K562 (cell line): ENCODE results near the gene ZBTB42. TPM values are rescaled to one million over a fixed set of nuclear protein-coding genes. Genes with fewer than 3 reads are reported as not detected.
A peak's percentile ranks its signal among the peaks of the same experiment; 100 is the strongest.

Experiments
- CBFA2T3 ChIP-seq: fragments of 450-650 bp; IDR thresholded peaks from 2 replicates; pipeline ENCODE4 v1.6.1; 2017
- CBX1 ChIP-seq: sonication (generic); IDR thresholded peaks from 2 replicates; pipeline ENCODE4 v1.6.1; 2016; ENCODE audit warnings: antibody characterized with exemption, low read depth, mild to moderate bottlenecking
- RBM22 ChIP-seq: fragments of 200-400 bp; formaldehyde crosslinking; IDR thresholded peaks from 2 replicates; pipeline ENCODE4 v1.6.1; 2018; ENCODE audit warnings: low read length, low read depth; ENCODE audit not compliant: poor library complexity, severe bottlenecking
- SAFB2 ChIP-seq: fragments of 200-400 bp; formaldehyde crosslinking; IDR thresholded peaks from 2 replicates; pipeline ENCODE4 v1.6.1; 2018; ENCODE audit warnings: borderline replicate concordance, low read length, low read depth, moderate library complexity; ENCODE audit not compliant: severe bottlenecking
- SLC30A9 ChIP-seq: fragments of 250-450 bp; sonication (Bioruptor Pico); IDR thresholded peaks from 2 replicates; pipeline ENCODE4 v1.8.0; 2022; ENCODE audit warnings: mild to moderate bottlenecking, moderate library complexity
- SNRNP70 ChIP-seq: fragments of 200-400 bp; formaldehyde crosslinking; optimal IDR thresholded peaks from 2 replicates; pipeline ENCODE3; 2017; ENCODE audit warnings: low read depth, low read length
- TARDBP ChIP-seq: fragments of 450-650 bp; IDR thresholded peaks from 2 replicates; pipeline ENCODE4 v1.6.1; 2016
- YY1 ChIP-seq, 3 experiments: IDR thresholded peaks; 2 replicates each; pipeline ENCODE4 v1.6.1; 2011; ENCODE audit warnings: low read length in 2 of 3, mild to moderate bottlenecking in 2 of 3, moderate library complexity in 2 of 3, borderline replicate concordance in 1 of 3, control low read depth in 1 of 3, low read depth in 1 of 3; ENCODE audit not compliant: insufficient read depth in 3 of 3, insufficient replicate concordance in 2 of 3, control insufficient read depth in 1 of 3, insufficient read length in 1 of 3; ENCODE audit errors: extremely low read depth in 1 of 3
- ZNF212 ChIP-seq: fragments of 450-650 bp; formaldehyde crosslinking; IDR thresholded peaks from 2 replicates; pipeline ENCODE4 v1.4.0; 2020; ENCODE audit warnings: mild to moderate bottlenecking
- ZNF444 ChIP-seq: fragments of 250-450 bp; sonication (Bioruptor Pico); IDR thresholded peaks from 2 replicates; pipeline ENCODE4 v1.4.0; 2020; ENCODE audit warnings: mild to moderate bottlenecking, moderate library complexity
- ZNF77 ChIP-seq: fragments of 250-450 bp; sonication (Bioruptor Pico); IDR thresholded peaks from 2 replicates; pipeline ENCODE4 v1.5.0; 2020
- polyA plus RNA-seq, 8 experiments: library from polyadenylated mRNA; depleted of rRNA in 4 of 8; stranded (reverse) in 5 of 8; unstranded in 3 of 8; fragments of >200 nt; fragmentation: Nextera tagmentation in 2 of 8; fragmentation: Illumina TruSeq in 1 of 8; extraction: Ambion mirVana in 2 of 8; extraction: Trizol in 1 of 8; gene quantifications; 2 replicates each; pipeline versions ENCODE4 v1.2.1 to v1.2.3, GENCODE V29; 2011 to 2014; ENCODE audit warnings: inconsistent platforms in 1 of 8, missing spikeins in 1 of 8
- total RNA-seq, 7 experiments: library from RNA; depleted of rRNA in 6 of 7; stranded (reverse); fragments of >200 nt in 6 of 7; fragmentation: Illumina TruSeq in 2 of 7; extraction: Trizol in 2 of 7; gene quantifications; 2 replicates each; pipeline versions ENCODE4 v1.2.1 to v1.2.3, GENCODE V29; 2011 to 2021; ENCODE audit warnings: low replicate concordance in 1 of 7
- TF ChIP-seq, protein P1 (sequence below): sonication (generic); formaldehyde crosslinking; IDR thresholded peaks from 2 replicates; pipeline ENCODE4 v1.8.1; 2023; ENCODE audit warnings: mild to moderate bottlenecking, missing genetic modification reagents
- TF ChIP-seq, protein P2 (sequence below): fragments of 200-800 bp; sonication (Bioruptor generic); IDR thresholded peaks from 2 replicates; pipeline ENCODE4 v1.6.1; 2017; ENCODE audit warnings: missing genetic modification characterization, missing compliant biosample characterization
- TF ChIP-seq, protein P3 (sequence below), 2 experiments: fragments of 450-650 bp; IDR thresholded peaks; 2 replicates each; pipeline ENCODE4 v1.6.1; 2016
- TF ChIP-seq, protein P4 (sequence below), 2 experiments: fragments of 150-350 bp in 1 of 2; IDR thresholded peaks; 2 replicates each; pipeline ENCODE4 v1.6.1; 2012 to 2016; ENCODE audit warnings: low read depth in 2 of 2, low read length in 2 of 2, mild to moderate bottlenecking in 1 of 2, moderate library complexity in 1 of 2
- TF ChIP-seq, protein P5 (sequence below): sonication (generic); formaldehyde crosslinking; IDR thresholded peaks from 2 replicates; pipeline ENCODE4 v1.8.0; 2022; ENCODE audit warnings: mild to moderate bottlenecking, missing genetic modification reagents

Gene ZBTB42
- total and polyA plus RNA-seq, 9 of the 15 experiments (the other 6 are each of a cell fraction or from before 2014, with no cell fraction given) = 0.03 to 8.5 (median 2.4) TPM

DNA sequence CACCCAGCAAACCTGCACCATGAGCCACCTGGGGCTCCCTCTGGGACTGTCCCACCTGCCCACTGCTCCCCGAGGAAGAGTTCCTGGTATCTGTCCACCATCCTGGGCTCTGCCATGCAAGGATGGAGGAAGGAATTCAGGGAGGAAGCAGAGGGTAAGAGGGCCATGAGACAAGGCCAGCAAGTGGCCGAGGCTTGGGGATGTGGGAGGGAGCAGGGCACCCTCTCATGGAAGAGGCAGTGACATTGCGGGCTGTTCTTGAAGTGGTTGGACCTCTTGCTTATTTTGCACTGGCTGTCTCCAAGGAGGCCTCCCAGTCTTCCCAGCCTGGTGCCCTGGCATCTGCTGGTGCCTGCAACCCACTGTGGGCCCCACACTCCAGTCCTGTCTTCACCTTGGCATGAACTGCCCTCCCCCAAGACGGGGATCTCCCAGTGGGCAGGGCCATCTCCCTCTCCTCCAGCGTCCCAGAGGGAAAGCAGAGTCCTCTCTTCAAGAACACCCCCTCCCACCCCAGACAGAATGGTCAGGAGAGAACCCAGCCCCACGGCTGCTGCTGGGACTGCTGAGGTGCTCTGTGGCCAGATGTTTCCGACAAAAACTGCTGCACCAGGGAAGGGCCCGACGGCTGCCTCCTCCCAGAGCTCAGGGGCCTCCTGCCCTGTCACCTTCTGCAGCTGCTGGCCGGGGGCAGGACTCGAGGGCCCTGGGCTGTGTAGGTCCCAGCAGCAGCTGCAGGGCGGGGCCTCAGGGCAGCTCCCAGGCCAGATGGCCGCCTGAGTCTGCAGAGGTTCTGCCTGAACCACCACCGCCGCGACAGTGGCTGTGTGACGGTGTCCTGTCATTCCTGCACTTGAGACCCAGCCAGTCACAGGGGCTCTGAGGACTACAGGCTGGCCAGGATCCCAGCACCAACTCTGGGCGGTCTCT is 3.5 kb upstream of the ZBTB42 start (continued):
- TF ChIP-seq, protein P1, sequence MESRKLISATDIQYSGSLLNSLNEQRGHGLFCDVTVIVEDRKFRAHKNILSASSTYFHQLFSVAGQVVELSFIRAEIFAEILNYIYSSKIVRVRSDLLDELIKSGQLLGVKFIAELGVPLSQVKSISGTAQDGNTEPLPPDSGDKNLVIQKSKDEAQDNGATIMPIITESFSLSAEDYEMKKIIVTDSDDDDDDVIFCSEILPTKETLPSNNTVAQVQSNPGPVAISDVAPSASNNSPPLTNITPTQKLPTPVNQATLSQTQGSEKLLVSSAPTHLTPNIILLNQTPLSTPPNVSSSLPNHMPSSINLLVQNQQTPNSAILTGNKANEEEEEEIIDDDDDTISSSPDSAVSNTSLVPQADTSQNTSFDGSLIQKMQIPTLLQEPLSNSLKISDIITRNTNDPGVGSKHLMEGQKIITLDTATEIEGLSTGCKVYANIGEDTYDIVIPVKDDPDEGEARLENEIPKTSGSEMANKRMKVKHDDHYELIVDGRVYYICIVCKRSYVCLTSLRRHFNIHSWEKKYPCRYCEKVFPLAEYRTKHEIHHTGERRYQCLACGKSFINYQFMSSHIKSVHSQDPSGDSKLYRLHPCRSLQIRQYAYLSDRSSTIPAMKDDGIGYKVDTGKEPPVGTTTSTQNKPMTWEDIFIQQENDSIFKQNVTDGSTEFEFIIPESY (CRISPR knock-in tag) = no peak
- TF ChIP-seq SNRNP70 (no peak), YY1 (IDR thresholded peaks at IDR 0.05; ENCODE audit: borderline replicate concordance in 1 of 3, control insufficient read depth in 1 of 3, extremely low read depth in 1 of 3, insufficient read depth in 3 of 3, insufficient read length in 1 of 3, insufficient replicate concordance in 2 of 3, low read depth in 1 of 3, low read length in 2 of 3) (peak in 1 of 3 experiments; percentile 34), RBM22 (no peak), TARDBP (no peak), CBFA2T3 (peak; percentile 71), ZNF212 (no peak), SLC30A9 (no peak), ZNF77 (CRISPR knock-in tag) (no peak), ZNF444 (CRISPR knock-in tag) (no peak), CBX1 (no peak), SAFB2 (no peak)
- TF ChIP-seq, protein P2, sequence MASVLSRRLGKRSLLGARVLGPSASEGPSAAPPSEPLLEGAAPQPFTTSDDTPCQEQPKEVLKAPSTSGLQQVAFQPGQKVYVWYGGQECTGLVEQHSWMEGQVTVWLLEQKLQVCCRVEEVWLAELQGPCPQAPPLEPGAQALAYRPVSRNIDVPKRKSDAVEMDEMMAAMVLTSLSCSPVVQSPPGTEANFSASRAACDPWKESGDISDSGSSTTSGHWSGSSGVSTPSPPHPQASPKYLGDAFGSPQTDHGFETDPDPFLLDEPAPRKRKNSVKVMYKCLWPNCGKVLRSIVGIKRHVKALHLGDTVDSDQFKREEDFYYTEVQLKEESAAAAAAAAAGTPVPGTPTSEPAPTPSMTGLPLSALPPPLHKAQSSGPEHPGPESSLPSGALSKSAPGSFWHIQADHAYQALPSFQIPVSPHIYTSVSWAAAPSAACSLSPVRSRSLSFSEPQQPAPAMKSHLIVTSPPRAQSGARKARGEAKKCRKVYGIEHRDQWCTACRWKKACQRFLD = no peak
- TF ChIP-seq, protein P3, sequence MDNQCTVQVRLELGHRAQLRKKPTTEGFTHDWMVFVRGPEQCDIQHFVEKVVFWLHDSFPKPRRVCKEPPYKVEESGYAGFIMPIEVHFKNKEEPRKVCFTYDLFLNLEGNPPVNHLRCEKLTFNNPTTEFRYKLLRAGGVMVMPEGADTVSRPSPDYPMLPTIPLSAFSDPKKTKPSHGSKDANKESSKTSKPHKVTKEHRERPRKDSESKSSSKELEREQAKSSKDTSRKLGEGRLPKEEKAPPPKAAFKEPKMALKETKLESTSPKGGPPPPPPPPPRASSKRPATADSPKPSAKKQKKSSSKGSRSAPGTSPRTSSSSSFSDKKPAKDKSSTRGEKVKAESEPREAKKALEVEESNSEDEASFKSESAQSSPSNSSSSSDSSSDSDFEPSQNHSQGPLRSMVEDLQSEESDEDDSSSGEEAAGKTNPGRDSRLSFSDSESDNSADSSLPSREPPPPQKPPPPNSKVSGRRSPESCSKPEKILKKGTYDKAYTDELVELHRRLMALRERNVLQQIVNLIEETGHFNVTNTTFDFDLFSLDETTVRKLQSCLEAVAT (IDR thresholded peaks at IDR 0.05) = no peak
- TF ChIP-seq, protein P4, sequence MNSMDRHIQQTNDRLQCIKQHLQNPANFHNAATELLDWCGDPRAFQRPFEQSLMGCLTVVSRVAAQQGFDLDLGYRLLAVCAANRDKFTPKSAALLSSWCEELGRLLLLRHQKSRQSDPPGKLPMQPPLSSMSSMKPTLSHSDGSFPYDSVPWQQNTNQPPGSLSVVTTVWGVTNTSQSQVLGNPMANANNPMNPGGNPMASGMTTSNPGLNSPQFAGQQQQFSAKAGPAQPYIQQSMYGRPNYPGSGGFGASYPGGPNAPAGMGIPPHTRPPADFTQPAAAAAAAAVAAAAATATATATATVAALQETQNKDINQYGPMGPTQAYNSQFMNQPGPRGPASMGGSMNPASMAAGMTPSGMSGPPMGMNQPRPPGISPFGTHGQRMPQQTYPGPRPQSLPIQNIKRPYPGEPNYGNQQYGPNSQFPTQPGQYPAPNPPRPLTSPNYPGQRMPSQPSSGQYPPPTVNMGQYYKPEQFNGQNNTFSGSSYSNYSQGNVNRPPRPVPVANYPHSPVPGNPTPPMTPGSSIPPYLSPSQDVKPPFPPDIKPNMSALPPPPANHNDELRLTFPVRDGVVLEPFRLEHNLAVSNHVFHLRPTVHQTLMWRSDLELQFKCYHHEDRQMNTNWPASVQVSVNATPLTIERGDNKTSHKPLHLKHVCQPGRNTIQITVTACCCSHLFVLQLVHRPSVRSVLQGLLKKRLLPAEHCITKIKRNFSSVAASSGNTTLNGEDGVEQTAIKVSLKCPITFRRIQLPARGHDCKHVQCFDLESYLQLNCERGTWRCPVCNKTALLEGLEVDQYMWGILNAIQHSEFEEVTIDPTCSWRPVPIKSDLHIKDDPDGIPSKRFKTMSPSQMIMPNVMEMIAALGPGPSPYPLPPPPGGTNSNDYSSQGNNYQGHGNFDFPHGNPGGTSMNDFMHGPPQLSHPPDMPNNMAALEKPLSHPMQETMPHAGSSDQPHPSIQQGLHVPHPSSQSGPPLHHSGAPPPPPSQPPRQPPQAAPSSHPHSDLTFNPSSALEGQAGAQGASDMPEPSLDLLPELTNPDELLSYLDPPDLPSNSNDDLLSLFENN (IDR thresholded peaks at IDR 0.05; ENCODE audit: low read depth in 2 of 2, low read length in 2 of 2) = no peak
- TF ChIP-seq, protein P5, sequence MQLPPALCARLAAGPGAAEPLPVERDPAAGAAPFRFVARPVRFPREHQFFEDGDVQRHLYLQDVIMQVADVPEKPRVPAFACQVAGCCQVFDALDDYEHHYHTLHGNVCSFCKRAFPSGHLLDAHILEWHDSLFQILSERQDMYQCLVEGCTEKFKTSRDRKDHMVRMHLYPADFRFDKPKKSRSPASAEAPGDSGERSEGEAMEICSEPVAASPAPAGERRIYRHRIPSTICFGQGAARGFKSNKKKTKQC (CRISPR knock-in tag) = no peak
